ENCODE results near the gene KLHL5. TPM values are rescaled to one million over a fixed set of nuclear protein-coding genes. Genes with fewer than 3 reads are reported as not detected.
"Not testable (repeated sequence)": the region's sequence is repeated elsewhere in the genome, so short reads cannot be mapped to it uniquely, and the experiment has no call there.

KLHL5 gene
- total RNA-seq, 2 experiments from 2014 or later = 16.6 to 17.0 TPM

- DNase-seq; H3K27me3 Mint-ChIP-seq (ENCODE audit: low read depth); H3K9me3 Mint-ChIP-seq (ENCODE audit: insufficient read depth); ATAC-seq: not testable (repeated sequence)
- CTCF ChIA-PET = interaction anchor here (1.1 to 1.7 kb wide), 2 partner anchors 18 to 138 kb away, joined by 3 to 4 read pairs; no protein-coding TSS in a partner anchor
- POLR2A ChIA-PET = interaction anchor here (1.1 to 8.6 kb wide), 2 partner anchors 14 to 82 kb away, joined by 5 to 56 read pairs; no protein-coding TSS in a partner anchor
- peaks cover 10% of the 10 kb centered on the region for H3K36me3 Mint-ChIP-seq (ENCODE audit: low read depth)
- peak overlapping the region; percentile 83 for H3K4me3 Mint-ChIP-seq
- H3K27ac Mint-ChIP-seq = peak overlapping the region; percentile 88
- H3K4me1 Mint-ChIP-seq (ENCODE audit: low read depth) = peaks cover 43% of the 10 kb centered on the region
Measured at GRCh38 chr4:39031590-39032020, 30.4 kb upstream of the KLHL5 start.

GRCh38 chr4:39032218-39033085 lies 29.6 kb upstream of the KLHL5 start, which contains the start of gene TMEM156:
TMEM156 (minus strand) TSS chr4:39032409; CDS start chr4:39032313, 96 bp downstream.
- ChIA-PET CTCF (interaction anchor here (1.3 to 1.7 kb wide), 3 partner anchors 12 to 17 kb away, joined by 3 to 4 read pairs (median 3); no protein-coding TSS in a partner anchor), POLR2A (interaction anchor here (1.0 to 8.6 kb wide), 2 partner anchors 13 to 83 kb away, joined by 3 to 56 read pairs; no protein-coding TSS in a partner anchor)
- DNase-seq (peak; percentile 44), ATAC-seq (peak; percentile 88)
- Mint-ChIP-seq H3K36me3 (ENCODE audit: low read depth) (peaks cover 8% of the 10 kb centered on the region), H3K9me3 (ENCODE audit: insufficient read depth) (no peaks in the 10 kb centered on the region), H3K4me1 (ENCODE audit: low read depth) (peaks cover 40% of the 10 kb centered on the region), H3K27me3 (ENCODE audit: low read depth) (no peaks in the 10 kb centered on the region), H3K27ac (peak within 1 kb of the TSS; percentile 88), H3K4me3 (peak within 1 kb of the TSS; percentile 83)

GRCh38 chr4:39036172-39036571 lies 25.9 kb upstream of the KLHL5 start:
- H3K4me3 Mint-ChIP-seq = no peak overlapping the region
- no peak for ATAC-seq

GRCh38 chr4:39037491-39037825 lies 24.6 kb upstream of the KLHL5 start:
- H3K36me3 Mint-ChIP-seq (ENCODE audit: low read depth) = no peaks in the 10 kb centered on the region
- ChIA-PET CTCF (no interaction called here), POLR2A (no interaction called here)
- no peaks in the 10 kb centered on the region for H3K27me3 Mint-ChIP-seq (ENCODE audit: low read depth)
- H3K27ac Mint-ChIP-seq = no peak overlapping the region
- no peaks in the 10 kb centered on the region for H3K9me3 Mint-ChIP-seq (ENCODE audit: insufficient read depth)
- DNase-seq = no peak
- H3K4me3 Mint-ChIP-seq = no peak overlapping the region
- ATAC-seq = no peak
- peaks cover 24% of the 10 kb centered on the region for H3K4me1 Mint-ChIP-seq (ENCODE audit: low read depth)

More at GRCh38 chr4:39036172-39036571, 25.9 kb upstream of the KLHL5 start:
- H3K27me3 Mint-ChIP-seq (ENCODE audit: low read depth) = no peaks in the 10 kb centered on the region
- no peak for DNase-seq
- ChIA-PET POLR2A (no interaction called here), CTCF (no interaction called here)
- no peaks in the 10 kb centered on the region for H3K9me3 Mint-ChIP-seq (ENCODE audit: insufficient read depth)
- peaks cover 27% of the 10 kb centered on the region for H3K4me1 Mint-ChIP-seq (ENCODE audit: low read depth)
- no peaks in the 10 kb centered on the region for H3K36me3 Mint-ChIP-seq (ENCODE audit: low read depth)
- peak overlapping the region; percentile 57 for H3K27ac Mint-ChIP-seq

GRCh38 chr4:39037941-39038340 lies 24.1 kb upstream of the KLHL5 start:
- ChIA-PET CTCF (no interaction called here), POLR2A (no interaction called here)
- Mint-ChIP-seq H3K4me1 (ENCODE audit: low read depth) (peaks cover 19% of the 10 kb centered on the region), H3K36me3 (ENCODE audit: low read depth) (no peaks in the 10 kb centered on the region), H3K27me3 (ENCODE audit: low read depth) (no peaks in the 10 kb centered on the region), H3K27ac (no peak overlapping the region), H3K9me3 (ENCODE audit: insufficient read depth) (no peaks in the 10 kb centered on the region), H3K4me3 (no peak overlapping the region)
- DNase-seq (no peak), ATAC-seq (no peak)

- H3K4me3 Mint-ChIP-seq = no peak overlapping the region
- H3K4me1 Mint-ChIP-seq (ENCODE audit: low read depth) = peaks cover 20% of the 10 kb centered on the region
- no peaks in the 10 kb centered on the region for H3K27me3 Mint-ChIP-seq (ENCODE audit: low read depth)
- H3K27ac Mint-ChIP-seq = no peak overlapping the region
- ATAC-seq = no peak
- no peaks in the 10 kb centered on the region for H3K9me3 Mint-ChIP-seq (ENCODE audit: insufficient read depth)
- CTCF ChIA-PET = no interaction called here
- H3K36me3 Mint-ChIP-seq (ENCODE audit: low read depth) = no peaks in the 10 kb centered on the region
- DNase-seq = no peak
- POLR2A ChIA-PET = no interaction called here
Measured at GRCh38 chr4:39039108-39039507, 22.9 kb upstream of the KLHL5 start.

- ChIA-PET POLR2A (no interaction called here), CTCF (interaction anchor here (0.9 to 3.4 kb wide), 3 partner anchors 12 to 153 kb away, joined by 3 to 20 read pairs (median 7); no protein-coding TSS in a partner anchor)
- Mint-ChIP-seq H3K4me3 (no peak overlapping the region), H3K36me3 (ENCODE audit: low read depth) (no peaks in the 10 kb centered on the region), H3K9me3 (ENCODE audit: insufficient read depth) (no peaks in the 10 kb centered on the region), H3K4me1 (ENCODE audit: low read depth) (peaks cover 34% of the 10 kb centered on the region), H3K27ac (no peak overlapping the region), H3K27me3 (ENCODE audit: low read depth) (no peaks in the 10 kb centered on the region)
- no peak for ATAC-seq
- no peak for DNase-seq
Measured at GRCh38 chr4:39042366-39042765, 19.7 kb upstream of the KLHL5 start.

- DNase-seq (no peak), ATAC-seq (no peak)
- H3K4me1 Mint-ChIP-seq (ENCODE audit: low read depth) = peaks cover 38% of the 10 kb centered on the region
- ChIA-PET CTCF (interaction anchor here (1.4 to 3.7 kb wide), 4 partner anchors 10 to 140 kb away, joined by 3 to 30 read pairs (median 13); partner anchors contain the start of gene TMEM156), POLR2A (interaction anchor here (1.0 to 3.5 kb wide), 2 partner anchors 13 to 93 kb away, joined by 7 to 56 read pairs; partner anchors contain the start of gene TMEM156)
- H3K36me3 Mint-ChIP-seq (ENCODE audit: low read depth) = peaks cover 4% of the 10 kb centered on the region
- peak overlapping the region; percentile 75 for H3K4me3 Mint-ChIP-seq
- no peaks in the 10 kb centered on the region for H3K27me3 Mint-ChIP-seq (ENCODE audit: low read depth)
- no peaks in the 10 kb centered on the region for H3K9me3 Mint-ChIP-seq (ENCODE audit: insufficient read depth)
- H3K27ac Mint-ChIP-seq = peak overlapping the region; percentile 79
Measured at GRCh38 chr4:39043058-39043860, 18.8 kb upstream of the KLHL5 start.

GRCh38 chr4:39043861-39044363 lies 18.1 kb upstream of the KLHL5 start:
- H3K27me3 Mint-ChIP-seq (ENCODE audit: low read depth) = no peaks in the 10 kb centered on the region

GRCh38 chr4:39044364-39044955 lies 17.6 kb upstream of the KLHL5 start:
- POLR2A ChIA-PET = interaction anchor here (1.0 to 3.5 kb wide), 3 partner anchors 14 to 310 kb away, joined by 3 to 56 read pairs (median 7); partner anchors contain the start of gene TMEM156
- CTCF ChIA-PET = interaction anchor here (0.8 to 3.7 kb wide), 6 partner anchors 12 to 142 kb away, joined by 3 to 30 read pairs (median 4); partner anchors contain the start of gene TMEM156
- no peaks in the 10 kb centered on the region for H3K9me3 Mint-ChIP-seq (ENCODE audit: insufficient read depth)
- no peaks in the 10 kb centered on the region for H3K27me3 Mint-ChIP-seq (ENCODE audit: low read depth)
- peaks cover 46% of the 10 kb centered on the region for H3K4me1 Mint-ChIP-seq (ENCODE audit: low read depth)
- DNase-seq (peak; percentile 91), ATAC-seq (peak; percentile 81)
- peaks cover 4% of the 10 kb centered on the region for H3K36me3 Mint-ChIP-seq (ENCODE audit: low read depth)
- peak overlapping the region; percentile 79 for H3K27ac Mint-ChIP-seq
- H3K4me3 Mint-ChIP-seq = peak overlapping the region; percentile 75

More at GRCh38 chr4:39043861-39044363, 18.1 kb upstream of the KLHL5 start:
- Mint-ChIP-seq H3K4me1 (ENCODE audit: low read depth) (peaks cover 45% of the 10 kb centered on the region), H3K4me3 (peak overlapping the region; percentile 75), H3K36me3 (ENCODE audit: low read depth) (peaks cover 4% of the 10 kb centered on the region), H3K27ac (peak overlapping the region; percentile 79), H3K9me3 (ENCODE audit: insufficient read depth) (no peaks in the 10 kb centered on the region)
- POLR2A ChIA-PET = interaction anchor here (1.0 to 3.5 kb wide), 3 partner anchors 13 to 310 kb away, joined by 3 to 56 read pairs (median 7); partner anchors contain the start of gene TMEM156
- CTCF ChIA-PET = interaction anchor here (0.8 to 3.7 kb wide), 5 partner anchors 11 to 141 kb away, joined by 3 to 30 read pairs (median 6); partner anchors contain the start of gene TMEM156
- DNase-seq (no peak), ATAC-seq (no peak)

All from activated CD8-positive, alpha-beta T cell treated with anti-CD3 and anti-CD28 coated beads, Interleukin-2, amount 10 ng/mL, durations not matched to agents 7 days and 5 days (primary cell).